Hematopoietic multipotent progenitor cell treated with erythropoietin and hydrocortisone succinate and interleukin-3 and kit ligand, for 17 days (in vitro differentiated cells): ENCODE data around the gene DMAC2.
A peak's percentile ranks its signal among the peaks of the same experiment; 100 is the strongest.
"Not testable (repeated sequence)": the region's sequence is repeated elsewhere in the genome, so short reads cannot be mapped to it uniquely, and the experiment has no call there.

Source experiments
- DNase-seq: peaks from one replicate; pipeline ENCODE4 v3.0.0-alpha.2; 2015; ENCODE audit warnings: low spot score

DMAC2 gene

GRCh38 chr19:41439441-41440222 lies at the start of gene DMAC2:
DMAC2 (minus strand) TSS chr19:41439912; CDS start chr19:41439899, 13 bp downstream.
- DNase-seq: peak; percentile 98

GRCh38 chr19:41486953-41487352 lies 47.2 kb upstream of the DMAC2 start:
- DNase-seq: not testable (repeated sequence)

- DNase-seq: no peak
These were observed 45.1 kb upstream of the DMAC2 start for GRCh38 chr19:41484822-41485221.

- DNase-seq: no peak
These were observed 40.6 kb upstream of the DMAC2 start for GRCh38 chr19:41480336-41480735.

GRCh38 chr19:41479757-41480191 lies 40.1 kb upstream of the DMAC2 start:
- no peak for DNase-seq

GRCh38 chr19:41478875-41479756 lies 39.4 kb upstream of the DMAC2 start:
- DNase-seq: no peak

GRCh38 chr19:41478171-41478570 lies 38.5 kb upstream of the DMAC2 start:
- no peak for DNase-seq

GRCh38 chr19:41476583-41476982 lies 36.9 kb upstream of the DMAC2 start:
- no peak for DNase-seq

- not testable (repeated sequence) for DNase-seq
These were observed 23.8 kb upstream of the DMAC2 start for GRCh38 chr19:41463257-41464256.

- DNase-seq: no peak
These were observed 22.8 kb upstream of the DMAC2 start for GRCh38 chr19:41462497-41462896.

- no peak for DNase-seq
These were observed 17.5 kb upstream of the DMAC2 start for GRCh38 chr19:41457241-41457640.

GRCh38 chr19:41456342-41456918 lies 16.7 kb upstream of the DMAC2 start:
- no peak for DNase-seq

- DNase-seq: no peak
These were observed 16.2 kb upstream of the DMAC2 start for GRCh38 chr19:41455936-41456335.

- no peak for DNase-seq
These were observed 13.0 kb upstream of the DMAC2 start for GRCh38 chr19:41452584-41453275.

GRCh38 chr19:41449865-41450178 lies 10.1 kb upstream of the DMAC2 start:
- DNase-seq: no peak

GRCh38 chr19:41449079-41449864 lies 9.6 kb upstream of the DMAC2 start:
- DNase-seq: peak; percentile 75

- no peak for DNase-seq
These were observed 8.1 kb upstream of the DMAC2 start for GRCh38 chr19:41447732-41448332.

- DNase-seq: no peak
These were observed 5.9 kb upstream of the DMAC2 start for GRCh38 chr19:41445575-41445974.

GRCh38 chr19:41443813-41444455 lies 4.2 kb upstream of the DMAC2 start:
- no peak for DNase-seq
